Ishikawa (cell line): ENCODE data around the gene THBS2.

Experiments
- CEBPB ChIP-seq: IDR thresholded peaks from 2 replicates; pipeline ENCODE4 v1.6.1; 2012
- CREB1 ChIP-seq: IDR thresholded peaks from 2 replicates; pipeline ENCODE4 v1.6.1; 2012; ENCODE audit warnings: low read depth
- EGR1 ChIP-seq: IDR thresholded peaks from 2 replicates; pipeline ENCODE4 v1.6.1; 2012
- EP300 ChIP-seq: IDR thresholded peaks from 2 replicates; pipeline ENCODE4 v1.6.1; 2012; ENCODE audit warnings: borderline replicate concordance
- RAD21 ChIP-seq: IDR thresholded peaks from 2 replicates; pipeline ENCODE4 v1.6.1; 2012; ENCODE audit warnings: low read depth
- TAF1 ChIP-seq: IDR thresholded peaks from 2 replicates; pipeline ENCODE4 v1.6.1; 2012; ENCODE audit warnings: low read depth, mild to moderate bottlenecking
- YY1 ChIP-seq: IDR thresholded peaks from 2 replicates; pipeline ENCODE4 v1.6.1; 2012; ENCODE audit warnings: low read depth

GRCh38 chr6:169168302-169168630, 85.4 kb downstream of the THBS2 start:
- TF ChIP-seq CEBPB = no peak
- no peak for TF ChIP-seq YY1
- no peak for TF ChIP-seq EP300
- no peak for TF ChIP-seq RAD21
- no peak for TF ChIP-seq TAF1
- TF ChIP-seq CREB1 = no peak
- TF ChIP-seq EGR1 = no peak
